Anterior cingulate cortex (tissue), 58 donors: ENCODE results near the gene C1orf226.

Experiments
- DNase-seq, 58 donors: peaks; one replicate each; lab custom pipeline; 2025; lab: John Stamatoyannopoulos, UW

C1orf226 gene

DNA sequence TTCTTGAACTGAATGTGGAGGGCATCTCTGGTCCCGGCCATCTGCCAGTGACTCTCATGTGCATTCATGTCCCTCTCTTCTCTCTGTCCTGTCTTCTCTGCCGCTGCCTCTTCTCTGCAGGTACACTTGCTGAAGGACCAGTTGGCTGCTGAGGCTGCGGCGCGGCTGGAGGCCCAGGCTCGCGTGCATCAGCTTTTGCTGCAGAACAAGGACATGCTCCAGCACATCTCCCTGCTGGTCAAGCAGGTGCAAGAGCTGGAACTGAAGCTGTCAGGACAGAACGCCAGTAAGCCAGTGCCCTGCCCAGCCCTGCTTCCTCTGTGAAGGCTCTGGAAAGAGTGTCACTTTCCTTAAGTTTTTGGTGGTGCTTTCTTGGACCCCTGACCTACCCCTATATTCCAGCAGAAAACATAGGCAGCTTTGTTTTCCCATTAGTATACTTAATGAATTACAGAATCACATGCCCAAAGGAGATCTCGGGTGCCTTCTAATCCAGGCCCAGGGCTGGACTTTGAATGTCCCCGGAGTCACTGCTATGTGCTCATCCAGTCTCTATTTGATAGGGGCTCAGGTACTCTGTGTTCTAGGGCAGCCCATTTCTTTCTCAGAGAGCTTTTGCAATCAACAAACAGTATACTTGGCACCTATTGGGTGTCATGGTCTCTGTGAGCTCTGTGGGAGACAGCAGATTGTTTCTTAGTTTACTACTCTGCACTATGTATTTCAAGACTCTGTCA, 16.1 kb upstream of the C1orf226 start:
- DNase-seq: no peak

DNA sequence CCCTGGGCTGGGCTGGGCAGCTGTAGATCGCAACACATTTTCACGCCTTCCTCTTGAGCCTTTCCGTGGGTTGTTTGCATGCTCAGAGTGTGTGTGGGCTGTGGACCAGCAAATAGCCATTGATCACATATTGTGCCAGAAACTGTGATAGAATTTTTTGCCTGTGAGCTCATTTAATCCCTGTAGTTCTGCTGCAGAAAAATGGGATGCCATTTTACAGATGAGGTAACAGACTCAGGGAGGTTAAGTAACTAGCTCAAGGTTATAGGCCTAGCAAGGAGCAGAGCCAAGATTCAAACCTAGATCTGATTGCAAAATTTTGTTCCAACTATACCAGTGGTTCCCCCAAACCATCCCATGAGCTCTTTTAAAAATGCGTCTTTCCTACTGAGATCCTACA, 15.4 kb upstream of the C1orf226 start:
- peak in 7 of 58 donors; percentile 8 to 27 (median 14) for DNase-seq

DNA sequence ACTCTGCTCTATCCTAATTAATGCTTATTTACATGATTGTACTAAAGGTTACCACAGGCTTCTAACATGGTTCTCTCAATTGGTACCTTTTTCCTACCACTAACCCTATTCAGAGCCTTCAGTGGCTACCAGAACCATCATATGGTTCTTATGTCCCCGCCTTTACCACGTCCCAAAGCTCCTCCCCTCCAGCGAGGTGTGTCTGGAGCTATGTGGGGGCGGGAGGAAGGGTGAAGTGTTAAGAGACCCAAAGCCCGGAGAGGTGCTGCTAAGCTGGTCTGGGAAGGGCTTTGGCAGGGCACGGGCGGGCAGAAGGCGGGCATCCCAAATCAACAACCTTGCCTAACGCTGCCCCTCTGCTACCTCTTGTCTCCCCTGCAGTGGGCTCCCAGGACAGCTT, 14.9 kb upstream of the C1orf226 start:
- DNase-seq: no peak

DNA sequence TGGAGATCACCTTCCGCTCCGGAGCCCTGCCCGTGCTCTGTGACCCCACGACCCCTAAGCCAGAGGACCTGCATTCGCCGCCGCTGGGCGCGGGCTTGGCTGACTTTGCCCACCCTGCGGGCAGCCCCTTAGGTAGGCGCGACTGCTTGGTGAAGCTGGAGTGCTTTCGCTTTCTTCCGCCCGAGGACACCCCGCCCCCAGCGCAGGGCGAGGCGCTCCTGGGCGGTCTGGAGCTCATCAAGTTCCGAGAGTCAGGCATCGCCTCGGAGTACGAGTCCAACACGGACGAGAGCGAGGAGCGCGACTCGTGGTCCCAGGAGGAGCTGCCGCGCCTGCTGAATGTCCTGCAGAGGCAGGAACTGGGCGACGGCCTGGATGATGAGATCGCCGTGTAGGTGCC, 14.5 kb upstream of the C1orf226 start:
- no peak for DNase-seq

DNA sequence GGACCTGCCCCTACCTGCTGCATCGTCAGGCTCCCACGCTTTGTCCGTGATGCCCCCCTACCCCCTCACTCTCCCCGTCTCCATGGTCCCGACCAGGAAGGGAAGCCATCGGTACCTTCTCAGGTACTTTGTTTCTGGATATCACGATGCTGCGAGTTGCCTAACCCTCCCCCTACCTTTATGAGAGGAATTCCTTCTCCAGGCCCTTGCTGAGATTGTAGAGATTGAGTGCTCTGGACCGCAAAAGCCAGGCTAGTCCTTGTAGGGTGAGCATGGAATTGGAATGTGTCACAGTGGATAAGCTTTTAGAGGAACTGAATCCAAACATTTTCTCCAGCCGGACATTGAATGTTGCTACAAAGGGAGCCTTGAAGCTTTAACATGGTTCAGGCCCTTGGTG, 13.8 kb upstream of the C1orf226 start:
- DNase-seq: no peak

DNA sequence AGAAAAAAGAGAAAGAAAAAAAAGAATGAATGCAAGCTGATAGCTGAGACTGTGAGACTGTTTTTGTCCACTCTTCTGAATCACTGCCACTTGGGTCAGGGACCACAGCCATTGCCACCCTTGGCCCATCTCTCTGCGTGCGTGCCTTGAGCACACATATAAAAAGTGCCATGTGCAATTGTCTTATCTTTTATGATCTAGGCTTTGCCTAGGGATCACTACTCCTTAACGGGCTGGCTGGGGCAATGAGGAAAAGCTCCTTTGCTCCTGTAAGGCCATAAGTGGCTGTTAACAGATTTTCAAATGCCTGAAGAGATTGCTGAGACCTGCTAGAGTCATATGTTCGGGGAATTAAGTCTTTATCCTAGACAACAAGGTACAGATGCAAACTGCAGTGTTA, 13.1 kb upstream of the C1orf226 start:
- no peak for DNase-seq

DNA sequence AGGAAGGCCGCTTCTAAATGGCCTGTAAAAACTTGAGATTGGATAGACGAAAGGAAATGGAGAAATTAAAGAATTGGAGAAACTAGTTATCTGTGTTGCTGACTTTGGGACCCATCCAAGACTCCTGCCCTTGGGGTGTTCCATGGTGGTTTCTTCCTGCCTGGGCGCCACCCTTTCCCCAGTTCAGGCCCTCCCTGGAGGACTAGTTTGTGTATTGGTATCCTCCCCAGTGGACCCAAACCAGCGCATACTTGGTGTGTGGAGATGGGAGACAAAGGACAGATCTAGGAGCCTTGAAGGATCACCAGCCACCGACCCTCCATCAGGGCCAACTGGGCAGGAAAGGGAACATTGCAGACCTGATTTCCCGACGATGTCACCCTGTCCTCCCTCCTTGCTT, 12.0 kb upstream of the C1orf226 start:
- no peak for DNase-seq

DNA sequence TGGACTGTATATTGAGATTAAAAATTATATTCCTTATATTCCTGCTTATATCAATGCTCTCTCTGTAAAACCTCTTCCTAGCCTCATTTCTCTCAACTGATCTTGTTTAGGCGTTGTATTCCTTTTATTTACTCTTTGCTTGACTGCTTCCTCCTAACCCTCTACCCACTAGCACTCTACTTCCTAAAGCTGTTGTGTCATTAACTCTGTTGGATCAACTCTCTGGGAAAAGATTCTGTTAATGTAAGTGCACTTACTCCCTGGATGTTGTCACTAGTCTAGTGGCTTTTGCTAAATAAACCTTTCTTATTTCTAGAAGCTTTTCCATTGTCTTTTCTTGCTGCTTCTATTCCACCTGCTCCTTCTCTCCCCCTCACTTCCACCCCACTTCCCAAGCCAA, 11.4 kb upstream of the C1orf226 start:
- no peak for DNase-seq

DNA sequence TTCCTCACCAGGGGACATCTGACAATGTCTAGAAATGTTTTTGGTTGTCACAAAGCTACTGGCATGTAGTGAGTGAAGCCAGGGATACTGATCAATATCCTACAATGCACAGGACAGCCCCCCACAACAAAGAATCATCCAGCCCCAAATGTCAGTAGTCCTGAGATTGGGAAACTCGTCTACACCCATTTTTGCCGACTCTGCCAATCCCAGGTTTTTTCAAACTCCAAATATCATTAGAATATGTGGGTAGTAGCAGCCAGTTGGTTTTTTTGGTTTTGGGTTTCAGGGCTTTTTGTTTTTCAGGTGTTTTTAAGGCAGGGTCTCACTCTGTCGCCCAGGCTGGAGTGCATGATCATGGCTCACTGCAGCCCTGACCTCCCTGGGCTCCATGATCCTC, 10.8 kb upstream of the C1orf226 start:
- no peak for DNase-seq

DNA sequence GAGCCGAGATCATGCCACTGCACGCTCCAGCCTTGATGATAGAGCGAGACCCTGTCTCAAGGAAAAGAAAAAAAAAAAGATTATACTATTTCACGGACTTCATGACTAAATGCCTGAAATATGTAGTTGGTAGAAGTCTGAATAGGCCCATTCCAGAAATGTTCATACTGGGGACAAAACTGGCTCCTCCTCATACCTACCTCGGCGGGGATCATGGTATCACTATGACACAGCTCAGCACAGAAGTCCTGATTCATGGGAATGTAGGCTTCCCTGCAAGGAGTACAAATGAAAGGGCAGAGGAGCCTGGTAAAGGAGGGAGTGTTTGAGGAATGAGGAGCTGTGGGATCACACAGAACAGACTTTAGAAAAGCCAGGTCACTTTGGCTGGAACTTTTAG, 9.9 kb upstream of the C1orf226 start:
- no peak for DNase-seq

DNA sequence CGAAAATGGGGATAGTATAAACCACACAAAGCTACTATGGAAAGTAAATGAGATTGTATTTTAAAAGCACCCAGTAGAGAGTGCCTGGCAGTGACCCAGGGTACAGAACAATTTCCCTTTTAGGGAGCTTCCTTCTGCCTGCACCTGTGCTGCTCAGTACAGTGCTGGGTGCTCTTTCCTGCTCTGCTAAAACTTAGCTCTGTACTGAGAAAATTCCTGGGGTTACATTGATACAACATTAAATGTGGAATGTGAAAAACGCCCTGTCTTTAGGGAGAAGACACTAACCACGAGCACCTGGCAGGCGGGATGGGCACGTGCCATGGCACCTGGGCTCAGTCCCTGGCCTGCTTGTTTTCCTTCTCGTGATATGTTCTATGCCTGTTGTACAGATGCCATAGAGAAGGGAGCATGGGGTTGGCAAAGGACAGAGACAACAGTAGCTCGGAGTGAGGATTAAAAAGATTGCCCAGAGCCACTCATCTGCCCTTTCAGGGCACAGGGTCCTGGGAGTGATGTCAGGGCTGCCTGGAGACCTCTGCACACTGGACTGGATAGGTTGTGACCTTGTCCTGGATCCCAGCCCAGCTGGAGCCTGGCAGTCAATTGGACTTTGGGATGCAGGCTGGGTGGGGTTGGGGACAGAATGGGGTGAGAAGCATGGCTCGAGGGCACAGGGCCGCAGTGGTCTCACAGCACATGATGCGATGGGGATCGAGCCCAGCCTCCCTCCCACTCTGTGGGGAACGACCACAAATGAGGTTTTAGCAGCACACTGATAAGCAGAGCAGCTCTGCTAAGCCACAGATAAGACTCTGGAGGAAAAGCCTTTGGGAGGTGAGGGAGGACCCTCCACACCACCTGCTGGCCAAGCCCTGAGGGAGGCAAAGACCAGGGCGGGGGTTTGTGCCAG, 9.1 kb upstream of the C1orf226 start:
- no peak for DNase-seq

DNA sequence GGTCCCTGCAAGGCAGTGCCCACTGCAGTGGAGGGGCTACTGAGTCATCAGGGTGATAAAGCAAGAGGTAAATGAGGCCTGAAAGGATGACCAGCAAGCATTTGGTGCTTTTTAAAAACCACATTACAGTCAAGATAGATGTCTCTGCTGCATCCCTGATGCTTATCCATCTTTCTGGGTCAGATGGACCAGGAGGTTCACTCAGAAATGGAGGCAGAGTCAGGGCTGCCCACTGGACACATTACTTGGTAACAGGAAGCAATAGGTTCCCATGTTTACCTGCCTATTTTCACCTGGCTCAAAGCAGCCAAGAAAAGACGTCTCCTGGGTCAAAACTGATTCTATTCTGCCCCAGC, 8.5 kb upstream of the C1orf226 start:
- DNase-seq: no peak

DNA sequence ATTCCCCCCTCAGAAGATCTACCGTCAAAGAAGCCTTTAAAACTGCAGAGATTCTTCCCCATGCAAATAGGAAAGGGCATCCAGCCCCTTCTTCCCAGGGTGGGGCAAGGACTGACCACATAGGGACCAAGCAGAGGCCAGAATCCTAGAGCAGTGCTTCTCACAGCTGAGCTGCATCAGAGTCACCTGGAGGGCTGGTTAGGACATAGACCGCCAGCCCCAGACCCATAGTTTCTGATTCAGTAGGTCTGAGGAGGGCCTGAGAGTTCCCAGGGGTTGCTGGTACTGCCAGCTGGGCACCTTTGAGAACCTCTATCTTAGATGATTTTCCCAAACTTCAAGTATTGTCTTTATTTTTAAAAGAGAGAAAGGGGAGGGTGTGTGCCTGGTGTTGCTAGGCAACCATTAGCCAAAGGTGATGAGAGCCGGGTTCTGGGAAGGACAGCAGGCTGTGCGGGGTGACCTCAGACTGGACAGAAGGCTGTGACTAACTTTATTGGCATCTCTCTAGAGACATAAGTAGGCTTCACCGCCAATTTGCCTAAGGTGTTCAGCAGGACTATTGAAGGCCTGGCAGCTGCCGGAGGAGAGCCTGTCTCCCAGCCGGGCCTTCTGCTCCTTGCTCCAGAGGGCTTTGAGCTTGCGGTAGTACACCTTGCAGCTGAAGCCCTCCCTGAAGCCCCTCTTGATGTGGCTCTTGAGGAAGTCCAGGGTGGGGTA, 7.8 kb upstream of the C1orf226 start:
- no peak for DNase-seq

DNA sequence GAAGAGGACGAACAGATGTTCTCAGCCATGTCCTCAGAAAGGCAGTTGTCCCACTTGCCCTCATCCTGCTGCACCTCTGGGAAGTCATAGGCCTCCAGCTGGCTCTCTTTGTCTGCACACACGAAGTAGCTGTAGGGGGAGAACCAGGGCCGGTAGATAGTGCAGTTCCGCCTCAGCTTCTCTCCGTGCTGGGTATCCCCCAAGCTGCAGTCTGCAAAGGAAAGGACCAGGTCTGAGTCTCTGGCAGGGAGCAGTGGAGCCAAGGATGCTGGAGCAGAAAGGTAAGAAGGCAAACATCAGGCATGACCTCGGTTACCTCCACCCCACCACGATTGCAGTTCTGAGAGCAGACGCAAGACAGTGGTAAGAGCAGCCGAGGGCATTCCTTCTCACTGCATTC, 7.1 kb upstream of the C1orf226 start:
- DNase-seq: no peak

DNA sequence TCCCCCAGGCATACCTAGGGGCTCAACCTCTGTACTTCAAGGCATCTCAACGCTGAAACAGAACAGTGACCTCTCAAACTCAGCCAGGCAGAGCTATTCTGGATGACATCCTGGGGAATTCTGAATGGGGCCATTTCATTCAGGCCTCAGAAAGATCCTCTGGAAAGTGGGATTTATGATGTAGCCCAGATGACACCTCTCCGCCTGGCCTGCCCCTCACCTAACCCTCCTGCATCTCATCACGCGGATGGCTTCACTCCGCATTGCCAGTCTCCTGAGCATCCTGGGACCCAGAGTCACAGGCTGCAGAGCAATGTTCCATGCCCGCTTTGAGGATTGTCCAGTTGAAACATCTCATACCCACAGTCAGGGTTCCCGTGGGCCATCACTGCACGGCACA, 6.1 kb upstream of the C1orf226 start:
- no peak for DNase-seq

DNA sequence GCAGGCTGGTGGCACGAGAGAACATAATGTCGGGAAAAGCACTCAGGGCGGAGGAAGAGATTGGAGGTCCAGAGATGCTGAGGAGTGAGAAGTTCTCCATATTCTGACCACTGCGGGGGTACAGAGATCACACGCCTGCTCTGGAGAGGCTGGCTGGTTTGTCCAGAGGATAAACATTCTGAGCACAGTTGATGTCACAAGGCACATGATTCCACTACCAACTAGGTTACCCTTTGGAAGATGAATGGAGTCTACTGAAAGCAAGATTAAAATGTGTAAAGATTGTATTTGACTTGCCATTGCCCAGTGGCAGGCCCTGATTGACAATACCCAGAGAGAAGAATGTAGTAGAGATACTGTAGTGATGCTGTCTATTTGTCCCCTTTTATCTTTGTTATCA, 4.8 kb upstream of the C1orf226 start, which contains the start of gene SPATA46:
SPATA46 (minus strand) TSS at position 164 of the 400 bp plus-strand sequence; CDS start at position 100, 64 bp downstream.
- DNase-seq: no peak

DNA sequence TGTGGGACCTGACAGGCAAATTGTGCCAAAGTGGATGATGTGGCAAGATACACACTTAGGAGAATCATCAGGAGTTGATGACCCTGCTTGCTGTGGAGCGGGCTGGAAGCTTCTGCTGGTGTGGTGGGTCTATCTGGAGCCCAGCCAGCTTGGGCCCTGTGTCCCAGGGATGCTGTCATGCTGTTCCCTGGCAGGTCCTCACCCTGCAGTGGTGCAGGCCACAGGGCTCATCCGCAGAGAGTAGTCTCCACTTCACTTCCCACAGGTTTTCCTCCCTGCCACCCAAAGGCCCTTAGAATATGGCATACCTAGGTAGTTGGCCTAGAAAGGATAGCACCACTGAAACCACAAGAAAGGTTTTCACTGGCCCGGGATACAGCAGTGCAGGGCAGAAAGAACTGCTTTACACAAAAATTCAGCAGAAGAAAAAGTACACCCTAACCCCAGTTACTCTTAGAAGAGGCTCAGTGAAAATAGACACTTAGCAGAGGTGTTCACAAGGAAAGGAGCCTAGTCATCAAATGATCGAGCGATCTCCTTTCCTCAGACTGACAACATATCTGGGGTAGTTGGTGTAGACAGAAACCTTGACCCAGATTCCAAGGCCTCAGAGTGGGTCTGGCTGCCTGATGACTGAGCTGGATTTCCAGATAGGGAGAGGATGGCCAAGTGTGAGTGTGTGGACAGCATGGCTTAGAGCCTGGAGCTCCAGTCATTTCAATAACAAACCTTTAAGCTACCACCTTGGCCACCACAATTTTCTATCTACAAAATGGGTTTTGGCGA, 1.3 kb upstream of the C1orf226 start:
- no peak for DNase-seq

DNA sequence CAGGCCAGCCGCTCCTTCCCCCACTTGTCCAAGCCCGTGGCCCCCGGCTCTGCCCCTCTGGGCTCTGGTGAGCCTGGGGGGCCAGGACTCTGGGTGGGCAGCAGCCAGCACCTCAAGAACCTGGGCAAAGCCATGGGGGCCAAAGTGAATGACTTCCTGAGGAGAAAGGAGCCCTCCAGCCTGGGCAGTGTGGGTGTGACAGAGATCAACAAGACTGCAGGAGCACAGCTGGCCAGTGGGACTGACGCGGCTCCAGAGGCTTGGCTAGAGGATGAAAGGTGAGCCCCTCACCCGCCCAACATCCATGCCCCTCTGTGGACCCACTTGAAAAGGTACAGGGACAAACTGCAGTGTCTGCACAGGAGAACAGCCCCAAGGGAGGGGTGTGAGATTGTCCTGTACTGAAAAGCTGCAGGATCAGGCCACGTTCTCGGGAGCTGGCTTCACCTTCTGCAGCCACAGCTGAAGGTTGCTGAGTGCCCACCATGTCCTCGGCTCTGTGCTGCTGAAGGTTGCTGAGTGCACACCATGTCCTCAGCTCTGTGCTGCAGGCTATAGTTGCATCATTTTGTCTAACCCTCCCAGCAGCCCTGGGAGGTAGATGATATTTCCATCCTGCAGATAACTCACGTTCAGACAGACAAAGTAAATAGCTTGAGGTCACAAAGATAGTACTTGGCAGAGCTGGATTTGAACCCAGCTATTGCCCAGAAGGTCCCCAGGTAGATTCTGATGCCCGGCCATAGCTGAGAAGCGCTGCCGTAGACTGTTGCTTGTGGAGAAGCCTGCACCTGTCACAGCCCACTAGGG, 618 bp downstream of the C1orf226 start:
- no peak for DNase-seq

DNA sequence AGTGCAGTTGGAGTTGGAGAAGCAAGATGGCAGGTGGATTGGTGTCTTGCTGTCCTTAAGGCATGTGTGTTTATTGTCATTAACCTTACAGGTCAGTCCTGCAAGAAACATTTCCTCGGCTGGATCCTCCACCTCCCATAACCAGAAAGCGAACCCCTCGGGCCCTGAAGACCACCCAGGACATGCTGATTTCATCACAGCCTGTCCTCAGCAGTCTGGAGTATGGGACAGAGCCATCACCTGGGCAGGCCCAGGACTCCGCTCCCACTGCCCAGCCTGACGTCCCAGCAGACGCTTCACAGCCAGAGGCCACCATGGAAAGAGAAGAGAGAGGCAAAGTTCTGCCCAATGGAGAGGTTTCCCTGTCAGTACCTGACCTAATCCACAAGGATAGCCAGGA, 1.6 kb downstream of the C1orf226 start:
- DNase-seq: no peak

DNA sequence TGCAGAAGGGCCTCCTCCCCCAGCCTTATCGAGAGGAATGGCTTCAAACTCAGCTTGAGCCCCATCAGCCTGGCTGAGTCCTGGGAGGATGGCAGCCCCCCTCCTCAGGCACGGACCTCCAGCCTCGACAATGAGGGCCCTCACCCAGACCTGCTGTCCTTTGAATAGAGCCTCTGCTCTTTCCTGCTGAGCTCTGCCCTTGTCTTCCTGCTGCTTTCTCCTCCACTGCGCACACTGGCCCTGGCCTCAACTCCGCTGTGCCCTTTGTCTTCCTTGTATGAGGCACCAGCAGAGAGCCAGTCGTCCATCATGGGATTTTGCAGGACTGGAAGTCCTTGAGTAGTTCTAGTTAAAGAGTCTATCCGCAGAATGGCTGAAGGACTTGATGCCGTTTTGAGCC, 2.0 kb downstream of the C1orf226 start:
- no peak for DNase-seq
